CD4-positive, alpha-beta T cell treated with Interleukin-1 beta for 1 hour (primary cell): Measurements from ENCODE around the gene SLC35A5.
"Not testable (repeated sequence)": the region's sequence is repeated elsewhere in the genome, so short reads cannot be mapped to it uniquely, and the experiment has no call there.

Experiments used
- DNase-seq, 2 donors: peaks; one replicate each; pipeline ENCODE4 v3.0.0-alpha.2; 2020 to 2022

The SLC35A5 gene

DNA sequence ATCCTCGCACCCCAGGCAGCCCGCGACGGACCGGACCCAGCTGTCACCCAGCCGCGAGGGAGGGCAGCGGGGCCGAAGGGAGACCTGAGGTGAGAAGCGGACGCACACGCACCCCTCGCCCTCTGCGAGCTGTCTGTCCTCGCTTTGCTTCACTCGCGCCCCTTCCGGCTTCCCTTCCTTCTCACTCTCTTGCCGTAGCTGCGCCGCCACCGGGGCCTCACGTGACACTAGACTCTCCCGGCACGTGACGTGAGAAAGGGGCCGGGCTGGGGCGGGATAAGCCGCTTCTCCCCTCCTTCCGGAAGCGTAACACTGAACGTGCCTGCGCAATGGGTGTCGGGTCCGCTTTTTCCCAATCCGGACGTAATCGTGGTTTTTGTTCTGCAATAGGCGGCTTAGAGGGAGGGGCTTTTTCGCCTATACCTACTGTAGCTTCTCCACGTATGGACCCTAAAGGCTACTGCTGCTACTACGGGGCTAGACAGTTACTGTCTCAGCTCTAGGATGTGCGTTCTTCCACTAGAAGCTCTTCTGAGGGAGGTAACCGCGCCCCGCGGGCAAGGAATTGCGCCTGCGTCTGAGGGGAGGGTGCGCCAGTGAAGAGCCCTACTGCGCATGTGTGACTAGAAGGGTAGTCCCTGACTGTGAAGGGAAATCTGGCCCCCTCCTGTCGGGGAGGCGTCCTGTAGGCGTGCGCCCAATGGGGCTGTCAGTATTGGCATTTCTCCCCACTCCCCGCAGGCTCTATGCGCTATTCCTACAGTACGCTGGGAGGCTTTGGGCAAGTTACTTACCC, at the start of gene SLC35A5, which contains the start of gene ATG3:
SLC35A5 (plus strand) TSS at position 312 of the 796 bp plus-strand sequence. CDS start 1,359 bp downstream, outside the sequence.
ATG3 (minus strand) TSS at position 229 of the 796 bp plus-strand sequence. CDS start 434 bp downstream, outside the sequence.
- DNase-seq: peak; percentile 98 to 99

- no peak for DNase-seq
Observed at GRCh38 chr3:112512320-112512719, 49.5 kb upstream of the SLC35A5 start.

DNA sequence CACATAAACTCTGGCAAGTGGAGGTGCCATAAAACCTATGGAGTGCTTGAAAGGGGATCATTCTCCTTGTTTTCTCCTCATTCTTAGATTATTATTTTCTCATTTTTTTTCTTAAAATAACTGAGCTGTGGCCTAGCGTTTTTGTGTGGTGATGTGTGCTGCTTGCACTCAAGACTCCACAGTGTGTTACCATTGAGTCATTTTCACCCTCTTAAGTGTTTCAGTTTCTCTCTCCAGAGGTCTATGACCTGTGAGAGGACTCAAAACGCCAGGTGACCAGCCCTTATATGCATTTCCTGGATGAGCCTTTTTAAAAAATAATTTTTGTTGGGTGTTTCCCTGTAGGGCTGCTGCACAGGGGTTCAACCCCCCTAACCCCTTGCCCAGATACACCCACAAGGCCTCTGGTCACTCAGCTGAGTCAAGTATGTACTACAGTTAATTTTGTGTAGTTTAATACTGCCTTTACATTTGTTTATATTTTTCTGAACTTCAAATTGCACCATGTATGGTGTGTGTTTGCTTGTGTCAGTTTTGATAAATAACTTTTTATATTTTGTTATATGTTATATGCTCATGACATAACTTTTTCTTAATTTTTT, 47.2 kb upstream of the SLC35A5 start:
- DNase-seq: no peak

DNA sequence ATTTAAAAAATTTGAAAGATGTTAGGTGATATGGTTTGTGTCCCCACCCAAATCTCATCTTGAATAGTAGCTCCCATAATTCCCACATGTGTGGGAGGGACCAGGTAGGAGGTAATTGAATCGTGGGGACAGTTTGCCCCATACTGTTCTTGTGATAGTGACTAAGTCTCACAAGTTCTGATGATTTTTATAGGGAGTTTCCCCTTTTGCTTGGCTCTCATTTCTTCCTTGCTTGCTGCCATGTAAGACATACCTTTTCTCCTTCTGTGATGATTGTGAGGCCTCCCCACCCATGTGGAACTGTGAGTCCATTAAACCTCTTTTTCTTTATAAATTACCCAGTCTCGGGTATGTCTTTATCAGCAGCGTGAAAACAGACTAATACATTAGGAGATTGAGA, 42.9 kb upstream of the SLC35A5 start:
- DNase-seq: not testable (repeated sequence)

DNA sequence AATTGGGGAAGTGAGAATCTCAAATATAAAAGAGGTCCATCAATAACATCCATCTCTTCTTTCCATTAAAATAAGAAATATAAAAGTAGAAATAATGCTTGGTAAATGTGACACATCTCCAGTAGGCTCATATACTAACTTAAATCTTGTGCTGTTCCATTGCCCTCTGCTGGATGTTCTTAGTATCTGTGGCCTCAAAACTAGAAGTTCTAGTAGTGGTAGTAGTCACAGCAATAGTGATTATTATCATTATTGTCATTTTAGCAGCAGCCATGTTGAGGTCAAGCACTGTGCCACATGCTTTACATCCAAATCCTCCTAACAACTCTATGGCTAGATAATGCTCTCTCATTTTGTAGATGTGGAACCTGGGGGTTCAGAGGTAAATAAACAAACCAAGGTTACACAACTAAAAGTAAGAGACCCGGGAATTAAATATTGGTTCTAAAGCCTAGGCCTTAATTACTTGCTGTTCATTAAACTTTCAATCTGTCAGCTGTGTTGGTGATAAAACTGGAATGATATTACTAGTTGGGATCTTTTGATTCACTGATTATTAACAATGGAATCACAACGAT, 42.3 kb upstream of the SLC35A5 start:
- DNase-seq: peak; percentile 37 to 73

- DNase-seq: not testable (repeated sequence)
Observed at GRCh38 chr3:112524127-112524526, 37.7 kb upstream of the SLC35A5 start.

DNA sequence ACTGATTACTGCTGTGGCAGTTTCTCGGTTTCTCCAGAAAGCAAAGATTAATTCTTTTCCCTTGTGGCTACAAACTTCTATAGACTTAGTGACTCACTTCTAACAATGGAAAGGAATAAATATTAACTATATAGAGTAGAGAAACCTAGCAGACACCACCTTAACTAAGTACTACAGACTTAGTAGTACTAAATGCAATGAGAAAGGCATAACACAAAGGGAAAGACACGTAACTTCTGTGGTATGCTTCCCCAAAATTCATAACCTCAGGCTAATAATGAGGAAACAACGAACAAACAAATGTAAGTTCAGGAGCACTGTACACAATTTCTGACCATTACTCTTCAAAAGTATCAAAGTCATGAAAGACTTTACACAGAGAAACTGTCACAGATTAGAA, 31.3 kb upstream of the SLC35A5 start:
- no peak for DNase-seq

- DNase-seq: peak in 1 of 2 donors; percentile 46
Observed at GRCh38 chr3:112531358-112531781, 30.5 kb upstream of the SLC35A5 start.

- no peak for DNase-seq
Observed at GRCh38 chr3:112539825-112540650, 21.8 kb upstream of the SLC35A5 start.

DNA sequence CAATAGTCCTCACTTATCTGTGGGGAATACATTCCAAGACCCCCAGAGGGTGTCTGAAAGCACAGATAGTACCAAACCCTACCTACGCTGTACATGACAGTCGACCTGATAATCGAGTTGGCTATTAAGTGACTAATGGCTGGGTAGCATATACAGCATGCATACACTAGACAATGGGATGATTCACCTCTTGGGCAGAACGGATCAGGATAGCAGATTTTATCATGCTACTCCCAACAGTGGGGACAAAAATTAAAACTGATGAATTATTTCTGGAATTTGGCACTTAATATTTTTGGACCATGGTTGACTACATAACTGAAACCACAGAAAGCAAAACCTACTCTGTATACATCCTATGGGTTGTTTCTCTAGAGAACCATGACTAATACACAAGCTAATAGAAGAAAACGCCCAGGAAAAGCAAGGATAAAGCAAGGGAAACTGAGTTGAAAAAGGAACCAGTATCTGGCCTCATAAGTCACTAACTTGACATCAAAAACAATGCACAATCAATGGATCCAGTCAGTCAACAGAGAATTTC, 15.6 kb upstream of the SLC35A5 start:
- DNase-seq: no peak

- DNase-seq: no peak
Observed at GRCh38 chr3:112550859-112551258, 11.0 kb upstream of the SLC35A5 start.

- no peak for DNase-seq
Observed at GRCh38 chr3:112555535-112556170, 6.2 kb upstream of the SLC35A5 start.

DNA sequence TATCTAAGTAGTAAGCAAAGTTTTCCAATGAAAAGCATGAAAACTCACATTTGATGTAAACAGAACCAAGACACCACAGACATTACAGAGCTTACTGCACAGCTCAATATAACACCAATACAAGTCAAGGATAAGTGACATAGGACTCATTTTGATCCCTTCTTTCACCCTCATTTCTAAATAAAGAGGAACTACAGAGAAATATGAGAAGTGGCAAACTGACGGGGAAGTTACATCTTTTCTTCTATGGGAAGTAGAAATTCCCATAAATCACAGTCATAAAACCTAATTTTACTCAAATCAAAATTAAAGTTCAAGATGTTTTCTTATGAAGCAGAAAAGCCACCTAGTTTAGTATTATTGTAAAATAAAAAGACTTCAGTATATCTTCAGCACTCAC, 3.9 kb upstream of the SLC35A5 start:
- no peak for DNase-seq

DNA sequence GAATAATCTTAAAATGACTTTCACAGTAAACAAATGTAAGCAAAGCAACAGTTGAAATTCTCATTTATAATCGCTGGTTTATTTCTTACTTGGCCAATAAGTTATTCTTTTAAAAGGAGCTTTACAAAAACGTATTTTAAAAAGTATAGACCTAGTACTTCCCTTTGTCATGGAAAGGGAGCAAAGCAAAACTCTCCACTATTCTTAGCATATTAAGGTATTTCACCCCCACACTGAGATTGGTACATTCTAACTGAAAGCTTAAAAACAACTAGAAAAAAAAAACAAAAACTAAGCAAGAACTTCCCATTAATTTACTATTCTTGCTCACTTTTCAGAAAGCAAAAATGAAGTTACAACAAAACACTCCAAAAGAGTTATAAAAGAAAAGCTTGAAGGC, 1.5 kb upstream of the SLC35A5 start:
- no peak for DNase-seq

GRCh38 chr3:112560721-112561483, 943 bp upstream of the SLC35A5 start:
- peak; percentile 62 for DNase-seq

DNA sequence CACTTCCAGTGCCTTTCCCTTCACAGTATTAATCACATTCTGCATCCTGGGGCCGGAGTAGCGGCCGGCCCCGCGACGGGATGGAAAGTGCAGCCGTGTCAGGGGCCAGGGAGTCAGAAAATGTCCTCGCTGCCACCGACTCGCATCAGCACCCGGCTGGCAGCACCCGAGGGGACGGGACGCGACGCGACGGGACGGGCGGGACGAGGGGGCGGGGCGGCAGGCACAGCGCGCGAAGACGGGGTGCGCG, 436 bp upstream of the SLC35A5 start:
- no peak for DNase-seq

- not testable (repeated sequence) for DNase-seq
Observed at GRCh38 chr3:112564247-112564939, 2.5 kb downstream of the SLC35A5 start.

- DNase-seq: no peak
Observed at GRCh38 chr3:112564940-112565305, 3.1 kb downstream of the SLC35A5 start.

GRCh38 chr3:112568642-112569041, 6.8 kb downstream of the SLC35A5 start:
- DNase-seq: no peak

DNA sequence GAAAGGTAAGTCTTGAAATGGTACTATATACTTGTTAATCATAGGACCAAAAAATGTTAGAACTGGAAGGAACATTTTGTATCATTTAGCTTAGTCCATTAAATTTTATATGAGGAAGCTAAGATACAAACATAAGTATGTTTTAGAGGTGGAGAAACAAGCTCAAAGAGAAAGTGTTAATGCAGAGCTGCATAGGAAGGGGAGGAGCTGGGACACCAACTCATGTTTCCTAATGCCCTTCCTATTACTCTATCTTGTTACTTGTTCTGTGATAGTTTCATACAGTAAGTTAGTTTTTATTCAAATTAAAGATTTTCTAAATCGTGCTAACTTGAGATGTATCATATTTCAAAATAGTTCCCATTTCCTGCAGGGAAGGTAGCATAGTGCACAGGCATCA, 7.4 kb downstream of the SLC35A5 start:
- no peak for DNase-seq

GRCh38 chr3:112572701-112573100, 10.9 kb downstream of the SLC35A5 start:
- DNase-seq: no peak
